H1 (cell line): ENCODE measurements around the gene AFF4. TPM values are rescaled to one million over a fixed set of nuclear protein-coding genes. Genes with fewer than 3 reads are reported as not detected.

ENCODE experiments used
- CTCF ChIA-PET: fragments of 300-600 bp; sonication (Branson Sonifier 250); formaldehyde crosslinking; loops from one replicate; lab custom pipeline; 2021; ENCODE audit not compliant: partially characterized antibody; lab: Charles Lee
- POLR2A ChIA-PET: fragments of 300-600 bp; sonication (Branson Sonifier 250); formaldehyde crosslinking; loops from one replicate; lab custom pipeline; 2021; ENCODE audit warnings: inconsistent platforms; ENCODE audit not compliant: partially characterized antibody; lab: Charles Lee
- DNase-seq, 2 experiments: peaks; one replicate each; pipeline versions ENCODE4 v3.0.0 to v3.0.0-alpha.2; 2010 to 2022; ENCODE audit warnings: low spot score in 2 of 2, low read depth in 1 of 2, mixed read lengths in 1 of 2
- FAIRE-seq: peaks from 2 replicates; lab custom pipeline; 2011; peaks lifted over from hg19 to GRCh38; lab: Jason Lieb, UNC
- H2AFZ ChIP-seq: 2 replicates; pipeline ENCODE4 v1.8.1; 2012; ENCODE audit warnings: low read length, inconsistent platforms
- H2AK5ac ChIP-seq: 2 replicates; pipeline ENCODE4 v1.6.1; 2013; ENCODE audit warnings: low read depth, low read length
- H2BK120ac ChIP-seq: replicated peaks from 2 replicates; pipeline ENCODE3; 2013; ENCODE audit warnings: low read depth, low read length, inconsistent platforms
- H2BK12ac ChIP-seq: 2 replicates; pipeline ENCODE4 v1.6.1; 2013; ENCODE audit warnings: low read depth, low read length
- H2BK15ac ChIP-seq: 2 replicates; pipeline ENCODE4 v1.6.1; 2013; ENCODE audit warnings: low read length
- H2BK20ac ChIP-seq: 2 replicates; pipeline ENCODE4 v1.6.1; 2013; ENCODE audit warnings: low read length
- H2BK5ac ChIP-seq: 2 replicates; pipeline ENCODE4 v1.6.1; 2013; ENCODE audit warnings: low read depth, low read length
- H3K14ac ChIP-seq: 2 replicates; pipeline ENCODE4 v1.6.1; 2013; ENCODE audit warnings: inconsistent platforms; ENCODE audit not compliant: insufficient read length
- H3K18ac ChIP-seq: 2 replicates; pipeline ENCODE4 v1.6.1; 2013; ENCODE audit warnings: low read length; ENCODE audit errors: extremely low read depth
- H3K23ac ChIP-seq: 2 replicates; pipeline ENCODE4 v1.6.1; 2013; ENCODE audit warnings: inconsistent platforms; ENCODE audit not compliant: insufficient read length
- H3K23me2 ChIP-seq: 2 replicates; pipeline ENCODE4 v1.6.1; 2013; ENCODE audit warnings: low read depth, low read length
- H3K27ac ChIP-seq: 2 replicates; pipeline ENCODE4 v1.6.1; 2011; ENCODE audit warnings: low read depth, low read length, inconsistent platforms
- H3K27me3 ChIP-seq, 4 experiments: replicated peaks in 1 of 4; 1 replicate in 1 of 4; 2 replicates in 3 of 4; pipeline versions ENCODE4 v1.6.1 to v1.8.1; 2011 to 2013; ENCODE audit warnings: low read length in 3 of 4, mild to moderate bottlenecking in 3 of 4, inconsistent platforms in 2 of 4, mixed read lengths in 2 of 4, moderate library complexity in 1 of 4; ENCODE audit not compliant: control insufficient read depth in 3 of 4, insufficient read depth in 3 of 4; ENCODE audit errors: extremely low read depth in 1 of 4
- H3K36me3 ChIP-seq, 4 experiments: 2 replicates each; pipeline versions ENCODE4 v1.6.1 to v1.8.1; 2011 to 2013; ENCODE audit warnings: mild to moderate bottlenecking in 4 of 4, low read length in 3 of 4, moderate library complexity in 2 of 4, control low read depth in 1 of 4, inconsistent platforms in 1 of 4; ENCODE audit not compliant: insufficient read depth in 4 of 4, control insufficient read depth in 2 of 4
- H3K4ac ChIP-seq: replicated peaks from 2 replicates; pipeline ENCODE3; 2013; ENCODE audit warnings: low read length, low read depth, mixed read lengths, inconsistent platforms; ENCODE audit not compliant: insufficient read length
- H3K4me1 ChIP-seq, 4 experiments: replicated peaks in 1 of 4; 1 replicate in 1 of 4; 2 replicates in 3 of 4; pipeline versions ENCODE4 v1.6.1 to v1.8.1; 2011 to 2013; ENCODE audit warnings: low read length in 3 of 4, inconsistent platforms in 2 of 4, mixed read lengths in 1 of 4; ENCODE audit not compliant: insufficient read depth in 4 of 4, control insufficient read depth in 3 of 4
- H3K4me2 ChIP-seq, 2 experiments: 2 replicates each; pipeline versions ENCODE4 v1.6.1 to v1.8.1; 2011 to 2013; ENCODE audit warnings: low read depth in 2 of 2, low read length in 2 of 2, control low read depth in 1 of 2, inconsistent platforms in 1 of 2, mild to moderate bottlenecking in 1 of 2; ENCODE audit not compliant: insufficient read depth in 1 of 2
- H3K4me3 ChIP-seq, 4 experiments: fragments of 200-600, 300-600 bp in 1 of 4; sonication (generic), shearing (Covaris generic), sonication (Bioruptor Twin) in 1 of 4; 2 replicates each; pipeline versions ENCODE4 v1.5.1 to v1.8.1; 2011 to 2016; ENCODE audit warnings: low read length in 4 of 4, low read depth in 3 of 4, control low read depth in 2 of 4, inconsistent platforms in 2 of 4, mild to moderate bottlenecking in 2 of 4, mixed read lengths in 1 of 4, moderate library complexity in 1 of 4; ENCODE audit not compliant: insufficient read depth in 2 of 4; ENCODE audit errors: extremely low read depth in 1 of 4
- H3K56ac ChIP-seq: replicated peaks from 2 replicates; pipeline ENCODE3; 2013; ENCODE audit warnings: low read depth, mild to moderate bottlenecking, mixed read lengths, low read length, inconsistent platforms; ENCODE audit not compliant: insufficient read length
- H3K79me1 ChIP-seq: 2 replicates; pipeline ENCODE4 v1.6.1; 2013; ENCODE audit warnings: low read depth, low read length, control low read depth
- H3K79me2 ChIP-seq, 2 experiments: 2 replicates each; pipeline versions ENCODE4 v1.6.1 to v1.8.1; 2012 to 2013; ENCODE audit warnings: low read length in 2 of 2, mild to moderate bottlenecking in 2 of 2, inconsistent platforms in 1 of 2; ENCODE audit not compliant: insufficient read depth in 2 of 2, control insufficient read depth in 1 of 2
- H3K9ac ChIP-seq, 4 experiments: replicated peaks in 1 of 4; 1 replicate in 1 of 4; 2 replicates in 3 of 4; pipeline versions ENCODE4 v1.6.1 to v1.8.1; 2011 to 2013; ENCODE audit warnings: low read depth in 3 of 4, low read length in 3 of 4, control low read depth in 2 of 4, mild to moderate bottlenecking in 2 of 4, moderate library complexity in 2 of 4, inconsistent platforms in 1 of 4; ENCODE audit errors: extremely low read depth in 1 of 4
- H3K9me3 ChIP-seq, 2 experiments: 2 replicates each; pipeline versions ENCODE4 v1.6.1 to v1.8.1; 2012 to 2013; ENCODE audit warnings: mild to moderate bottlenecking in 2 of 2, moderate library complexity in 2 of 2, control low read depth in 1 of 2, inconsistent platforms in 1 of 2, low read depth in 1 of 2, low read length in 1 of 2, mixed read lengths in 1 of 2; ENCODE audit not compliant: insufficient read depth in 2 of 2
- H4K20me1 ChIP-seq, 2 experiments: replicated peaks in 1 of 2; 2 replicates each; pipeline versions ENCODE3 to v1.8.1; 2011 to 2013; ENCODE audit warnings: inconsistent platforms in 2 of 2, low read length in 2 of 2, mild to moderate bottlenecking in 1 of 2; ENCODE audit not compliant: insufficient read depth in 2 of 2, control insufficient read depth in 1 of 2
- H4K5ac ChIP-seq: 2 replicates; pipeline ENCODE4 v1.6.1; 2013; ENCODE audit warnings: low read length, low read depth, mixed read lengths, inconsistent platforms; ENCODE audit not compliant: insufficient read length
- H4K8ac ChIP-seq: 2 replicates; pipeline ENCODE4 v1.8.0; 2013; ENCODE audit warnings: mild to moderate bottlenecking, moderate library complexity, low read length, inconsistent platforms; ENCODE audit not compliant: insufficient read depth; ENCODE audit errors: extremely low read depth
- H4K91ac ChIP-seq: replicated peaks from 2 replicates; pipeline ENCODE3; 2013; ENCODE audit warnings: low read length, mixed read lengths, inconsistent platforms; ENCODE audit not compliant: insufficient read length
- CHD2 ChIP-seq: IDR thresholded peaks from 2 replicates; pipeline ENCODE4 v1.6.1; 2012; ENCODE audit warnings: low read length, improper control_type of control experiment
- MAFK ChIP-seq: IDR thresholded peaks from 2 replicates; pipeline ENCODE4 v1.6.1; 2012; ENCODE audit warnings: low read depth, mild to moderate bottlenecking, improper control_type of control experiment, low read length
- SIN3A ChIP-seq, 2 experiments: IDR thresholded peaks in 1 of 2; conservative IDR thresholded peaks in 1 of 2; 2 replicates each; pipeline ENCODE4 v1.6.1; 2011 to 2012; ENCODE audit warnings: low read length in 2 of 2, improper control_type of control experiment in 1 of 2, low read depth in 1 of 2, mild to moderate bottlenecking in 1 of 2
- WGBS, 2 experiments: shearing (Covaris generic) in 1 of 2; methylation state at CpG; one replicate each; pipeline versions ENCODE4 v1.1.6 to v1.1.7; 2013 to 2015; ENCODE audit warnings: low lambda C conversion rate in 2 of 2, mixed read lengths in 2 of 2, inconsistent platforms in 1 of 2, low coverage in 1 of 2, missing lambda C conversion rate in 1 of 2; ENCODE audit not compliant: insufficient replicate concordance in 2 of 2, insufficient coverage in 1 of 2, insufficient read length in 1 of 2; ENCODE audit errors: extremely low coverage in 1 of 2, missing lambda C conversion rate in 1 of 2; 5-methylcytosine and 5-hydroxymethylcytosine counted together
- polyA plus RNA-seq, 7 experiments: library from polyadenylated mRNA; depleted of rRNA in 3 of 7; stranded (reverse) in 5 of 7; unstranded in 2 of 7; fragments of >200 nt in 5 of 7; fragments of 200-250 nt in 2 of 7; gene quantifications; 1 replicate in 5 of 7; 2 replicates in 1 of 7; 4 replicates in 1 of 7; pipeline versions ENCODE4 v1.2.1 to v1.2.3, GENCODE V29; 2011 to 2013; ENCODE audit warnings: missing spikeins in 2 of 7, mixed read lengths in 2 of 7
- total RNA-seq: library from RNA; stranded (reverse); fragmentation: NEBNext Ultra II Directional; extraction: Animal tissue kit (Norgen Biotek cat#: 25700); gene quantifications from 2 replicates; pipeline ENCODE4 v1.2.1, GENCODE V29; 2021

Gene AFF4
- total and polyA plus RNA-seq, 2 of the 8 experiments (the other 6 are each of a cell fraction or from before 2014, with no cell fraction given), result 12.0 to 61.4 TPM

GRCh38 chr5:132996307-132996706, 32.9 kb upstream of the AFF4 start:
- Histone ChIP-seq H3K36me3 (peaks cover 0 to 2% (median 0%) of the 10 kb centered on the region in 4 experiments; a peak in 1 of 8 replicates), H4K20me1 (no peaks in the 10 kb centered on the region), H3K4me1 (no peaks in the 10 kb centered on the region), H2BK5ac (no peak overlapping the region), H2AK5ac (no peak overlapping the region), H4K91ac (no peak overlapping the region)
- POLR2A ChIA-PET, result no interaction called here
- no peak for TF ChIP-seq SIN3A (conservative IDR thresholded peaks at IDR 0.05 in 1 of 2, IDR thresholded peaks at IDR 0.05 in 1 of 2; ENCODE audit: low read depth in 1 of 2, low read length in 2 of 2)
- TF ChIP-seq CHD2, result no peak
- no peak for TF ChIP-seq MAFK
- TF ChIP-seq, all 59 proteins: peak for 0
- Histone ChIP-seq H3K23me2 (no peaks in the 10 kb centered on the region), H3K27ac (no peak overlapping the region), H3K9ac (no peak overlapping the region), H4K5ac (no peak overlapping the region), H2BK120ac (no peak overlapping the region), H2BK20ac (no peak overlapping the region), H2BK12ac (no peak overlapping the region), H2BK15ac (no peak overlapping the region), H4K8ac (no peak overlapping the region), H2AFZ (no peak overlapping the region), H3K27me3 (no peaks in the 10 kb centered on the region), H3K4me3 (no peak overlapping the region), H3K4ac (no peak overlapping the region), H3K14ac (no peak overlapping the region), H3K56ac (no peak overlapping the region), H3K79me1 (no peaks in the 10 kb centered on the region), H3K23ac (no peak overlapping the region), H3K79me2 (no peaks in the 10 kb centered on the region), H3K18ac (no peak overlapping the region), H3K9me3 (no peaks in the 10 kb centered on the region), H3K4me2 (no peak overlapping the region)
- FAIRE-seq, result no peak
- WGBS, 2 experiments, result 84% methylated on average over 1 of the region's 1 CpG; no CpG with 5 or more reads in 1 of the 2 experiments
- no peak for DNase-seq
- CTCF ChIA-PET, result no interaction called here
